Measurements from ENCODE around the gene PLK3.
A peak's percentile ranks its signal among the peaks of the same experiment; 100 is the strongest.

Gene PLK3

GRCh38 chr1:44801491-44802305, 1.5 kb downstream of the PLK3 start:
- no peak for TF ChIP-seq CTCF (IDR thresholded peaks at IDR 0.05; ENCODE audit: low read depth, low read length)
- H3K4me3 ChIP-seq (replicated peaks in 1 of 2; ENCODE audit: low read depth in 2 of 2, low read length in 2 of 2) = peak overlapping the region; percentile 53 to 94
- peak; percentile 50 to 65 for DNase-seq (ENCODE audit: low read depth in 2 of 2)

GRCh38 chr1:44802306-44803061, 2.3 kb downstream of the PLK3 start:
- H3K4me3 ChIP-seq (replicated peaks in 1 of 2; ENCODE audit: low read depth in 2 of 2, low read length in 2 of 2) = peak overlapping the region; percentile 53 to 94
- DNase-seq (ENCODE audit: low read depth in 2 of 2) = no peak
- TF ChIP-seq CTCF (IDR thresholded peaks at IDR 0.05; ENCODE audit: low read depth, low read length) = no peak

- TF ChIP-seq CTCF (IDR thresholded peaks at IDR 0.05; ENCODE audit: low read depth, low read length) = no peak
- no peak for DNase-seq (ENCODE audit: low read depth in 2 of 2)
- H3K4me3 ChIP-seq (replicated peaks in 1 of 2; ENCODE audit: low read depth in 2 of 2, low read length in 2 of 2) = peak overlapping the region in 1 of 2 donors; percentile 94
These were observed 2.8 kb downstream of the PLK3 start for GRCh38 chr1:44803062-44803311.

GRCh38 chr1:44803312-44804095, 3.3 kb downstream of the PLK3 start:
- no peak for TF ChIP-seq CTCF (IDR thresholded peaks at IDR 0.05; ENCODE audit: low read depth, low read length)
- peak overlapping the region in 1 of 2 donors; percentile 94 for H3K4me3 ChIP-seq (replicated peaks in 1 of 2; ENCODE audit: low read depth in 2 of 2, low read length in 2 of 2)
- DNase-seq (ENCODE audit: low read depth in 2 of 2) = no peak

- TF ChIP-seq CTCF (IDR thresholded peaks at IDR 0.05; ENCODE audit: low read depth, low read length) = peak; percentile 4
- DNase-seq (ENCODE audit: low read depth in 2 of 2) = no peak
- H3K4me3 ChIP-seq (replicated peaks in 1 of 2; ENCODE audit: low read depth in 2 of 2, low read length in 2 of 2) = no peak overlapping the region
These were observed 5.3 kb downstream of the PLK3 start for GRCh38 chr1:44805311-44806024.

GRCh38 chr1:44806025-44806703, 6.0 kb downstream of the PLK3 start:
- H3K4me3 ChIP-seq (replicated peaks in 1 of 2; ENCODE audit: low read depth in 2 of 2, low read length in 2 of 2) = peak overlapping the region in 1 of 2 donors; percentile 10
- no peak for DNase-seq (ENCODE audit: low read depth in 2 of 2)
- TF ChIP-seq CTCF (IDR thresholded peaks at IDR 0.05; ENCODE audit: low read depth, low read length) = no peak
